ENCODE data around the gene SCGB2A2. TPM values are rescaled to one million over a fixed set of nuclear protein-coding genes. Genes with fewer than 3 reads are reported as not detected.

Gene SCGB2A2
- total and polyA plus RNA-seq, 9 of the 15 experiments (the other 6 are each of a cell fraction or from before 2014, with no cell fraction given): not detected

DNA sequence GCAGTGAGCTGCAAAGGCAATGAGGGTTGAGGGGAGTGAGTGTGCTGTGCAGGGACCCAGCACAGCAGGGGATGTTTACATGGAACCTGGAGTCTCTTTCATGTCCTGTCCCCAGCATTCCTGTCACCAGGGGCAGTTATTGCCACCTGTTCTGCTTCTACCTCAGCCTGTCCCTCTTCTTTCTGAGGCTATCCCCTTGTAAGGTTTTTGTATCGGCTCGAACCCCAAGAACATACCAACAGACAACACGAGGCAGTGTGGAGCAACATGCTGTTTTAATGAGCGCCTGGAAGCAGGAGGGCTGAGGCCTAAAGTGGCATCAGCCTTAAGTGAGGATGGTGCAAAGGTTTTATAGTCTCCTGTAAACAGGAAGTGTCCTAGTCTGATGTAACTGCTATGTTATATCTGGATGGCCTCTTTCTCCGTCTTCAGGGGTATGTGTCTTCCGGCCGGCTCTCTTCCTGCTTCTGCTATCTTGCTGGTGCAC is 3.9 kb downstream of the SCGB2A2 start (continued):
- TF ChIP-seq, protein P1, sequence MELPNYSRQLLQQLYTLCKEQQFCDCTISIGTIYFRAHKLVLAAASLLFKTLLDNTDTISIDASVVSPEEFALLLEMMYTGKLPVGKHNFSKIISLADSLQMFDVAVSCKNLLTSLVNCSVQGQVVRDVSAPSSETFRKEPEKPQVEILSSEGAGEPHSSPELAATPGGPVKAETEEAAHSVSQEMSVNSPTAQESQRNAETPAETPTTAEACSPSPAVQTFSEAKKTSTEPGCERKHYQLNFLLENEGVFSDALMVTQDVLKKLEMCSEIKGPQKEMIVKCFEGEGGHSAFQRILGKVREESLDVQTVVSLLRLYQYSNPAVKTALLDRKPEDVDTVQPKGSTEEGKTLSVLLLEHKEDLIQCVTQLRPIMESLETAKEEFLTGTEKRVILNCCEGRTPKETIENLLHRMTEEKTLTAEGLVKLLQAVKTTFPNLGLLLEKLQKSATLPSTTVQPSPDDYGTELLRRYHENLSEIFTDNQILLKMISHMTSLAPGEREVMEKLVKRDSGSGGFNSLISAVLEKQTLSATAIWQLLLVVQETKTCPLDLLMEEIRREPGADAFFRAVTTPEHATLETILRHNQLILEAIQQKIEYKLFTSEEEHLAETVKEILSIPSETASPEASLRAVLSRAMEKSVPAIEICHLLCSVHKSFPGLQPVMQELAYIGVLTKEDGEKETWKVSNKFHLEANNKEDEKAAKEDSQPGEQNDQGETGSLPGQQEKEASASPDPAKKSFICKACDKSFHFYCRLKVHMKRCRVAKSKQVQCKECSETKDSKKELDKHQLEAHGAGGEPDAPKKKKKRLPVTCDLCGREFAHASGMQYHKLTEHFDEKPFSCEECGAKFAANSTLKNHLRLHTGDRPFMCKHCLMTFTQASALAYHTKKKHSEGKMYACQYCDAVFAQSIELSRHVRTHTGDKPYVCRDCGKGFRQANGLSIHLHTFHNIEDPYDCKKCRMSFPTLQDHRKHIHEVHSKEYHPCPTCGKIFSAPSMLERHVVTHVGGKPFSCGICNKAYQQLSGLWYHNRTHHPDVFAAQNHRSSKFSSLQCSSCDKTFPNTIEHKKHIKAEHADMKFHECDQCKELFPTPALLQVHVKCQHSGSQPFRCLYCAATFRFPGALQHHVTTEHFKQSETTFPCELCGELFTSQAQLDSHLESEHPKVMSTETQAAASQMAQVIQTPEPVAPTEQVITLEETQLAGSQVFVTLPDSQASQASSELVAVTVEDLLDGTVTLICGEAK (IDR thresholded peaks at IDR 0.05): 0 out of 2 replicates have a peak, but pooled peaks have one; percentile 14
- TF ChIP-seq, protein P1 (CRISPR knock-in tag; IDR thresholded peaks at IDR 0.05): no peak
- TF ChIP-seq POLR2H (tag; IDR thresholded peaks at IDR 0.05; ENCODE audit: low read depth) (0 out of 2 replicates have a peak, but pooled peaks have one; percentile 33), GTF2E2 (tag; IDR thresholded peaks at IDR 0.05) (no peak), ZKSCAN3 (CRISPR knock-in tag; IDR thresholded peaks at IDR 0.05) (no peak), HMGN3 (IDR thresholded peaks at IDR 0.05; ENCODE audit: borderline replicate concordance, extremely low read depth, insufficient read length, low read depth, low read length) (no peak), ARNT (IDR thresholded peaks at IDR 0.05) (no peak), ZNF316 (IDR thresholded peaks at IDR 0.05) (no peak), IRF2 (CRISPR knock-in tag; IDR thresholded peaks at IDR 0.05) (no peak), BRF1 (IDR thresholded peaks at IDR 0.05; ENCODE audit: borderline replicate concordance, extremely low read depth, insufficient read length) (no peak), BCL6 (CRISPR knock-in tag; IDR thresholded peaks at IDR 0.05) (0 out of 2 replicates have a peak, but pooled peaks have one; percentile 20), CC2D1A (IDR thresholded peaks at IDR 0.05) (no peak), POLR2AphosphoS5 (IDR thresholded peaks at IDR 0.05; ENCODE audit: control insufficient read depth, insufficient read depth, low read depth, low read length) (no peak), NR2C2 (CRISPR knock-in tag; IDR thresholded peaks at IDR 0.05) (no peak), NR2C2 (tag; IDR thresholded peaks at IDR 0.05) (peak; percentile 51; the same call in 1 of the 2 replicates), NR1H2 (CRISPR knock-in tag; IDR thresholded peaks at IDR 0.05) (no peak), KLF10 (CRISPR knock-in tag; IDR thresholded peaks at IDR 0.05) (no peak), KLF13 (tag; IDR thresholded peaks at IDR 0.05; ENCODE audit: borderline replicate concordance, low read depth) (no peak)
- TF ChIP-seq, protein P2, sequence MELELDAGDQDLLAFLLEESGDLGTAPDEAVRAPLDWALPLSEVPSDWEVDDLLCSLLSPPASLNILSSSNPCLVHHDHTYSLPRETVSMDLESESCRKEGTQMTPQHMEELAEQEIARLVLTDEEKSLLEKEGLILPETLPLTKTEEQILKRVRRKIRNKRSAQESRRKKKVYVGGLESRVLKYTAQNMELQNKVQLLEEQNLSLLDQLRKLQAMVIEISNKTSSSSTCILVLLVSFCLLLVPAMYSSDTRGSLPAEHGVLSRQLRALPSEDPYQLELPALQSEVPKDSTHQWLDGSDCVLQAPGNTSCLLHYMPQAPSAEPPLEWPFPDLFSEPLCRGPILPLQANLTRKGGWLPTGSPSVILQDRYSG (tag; conservative IDR thresholded peaks at IDR 0.05; ENCODE audit: low read depth): no peak

Data from K562 (cell line).